Measurements from ENCODE around the gene HCN3.

DNA sequence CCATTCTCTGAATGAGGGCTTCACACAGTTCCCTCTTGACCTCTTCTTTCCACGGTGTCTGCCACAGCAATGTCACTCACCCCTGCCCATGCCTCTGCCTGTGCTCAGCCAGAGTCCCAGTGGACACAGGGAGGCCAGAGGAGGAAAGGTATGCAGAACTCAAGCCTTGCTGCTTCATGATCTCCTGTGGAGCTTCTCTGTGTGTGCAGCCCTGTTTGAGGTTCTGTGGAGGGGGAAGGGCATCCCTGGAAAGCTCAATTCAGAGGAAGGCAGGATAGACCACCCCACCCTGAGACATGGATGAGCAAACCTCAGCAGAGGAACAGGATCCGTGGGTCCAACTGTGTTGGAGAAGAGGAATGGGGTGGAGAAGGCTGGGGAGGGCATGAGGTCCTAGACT, 2.0 kb downstream of the HCN3 start:
- TF ChIP-seq, protein P1, sequence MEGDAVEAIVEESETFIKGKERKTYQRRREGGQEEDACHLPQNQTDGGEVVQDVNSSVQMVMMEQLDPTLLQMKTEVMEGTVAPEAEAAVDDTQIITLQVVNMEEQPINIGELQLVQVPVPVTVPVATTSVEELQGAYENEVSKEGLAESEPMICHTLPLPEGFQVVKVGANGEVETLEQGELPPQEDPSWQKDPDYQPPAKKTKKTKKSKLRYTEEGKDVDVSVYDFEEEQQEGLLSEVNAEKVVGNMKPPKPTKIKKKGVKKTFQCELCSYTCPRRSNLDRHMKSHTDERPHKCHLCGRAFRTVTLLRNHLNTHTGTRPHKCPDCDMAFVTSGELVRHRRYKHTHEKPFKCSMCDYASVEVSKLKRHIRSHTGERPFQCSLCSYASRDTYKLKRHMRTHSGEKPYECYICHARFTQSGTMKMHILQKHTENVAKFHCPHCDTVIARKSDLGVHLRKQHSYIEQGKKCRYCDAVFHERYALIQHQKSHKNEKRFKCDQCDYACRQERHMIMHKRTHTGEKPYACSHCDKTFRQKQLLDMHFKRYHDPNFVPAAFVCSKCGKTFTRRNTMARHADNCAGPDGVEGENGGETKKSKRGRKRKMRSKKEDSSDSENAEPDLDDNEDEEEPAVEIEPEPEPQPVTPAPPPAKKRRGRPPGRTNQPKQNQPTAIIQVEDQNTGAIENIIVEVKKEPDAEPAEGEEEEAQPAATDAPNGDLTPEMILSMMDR (conservative IDR thresholded peaks at IDR 0.05) = no peak
- TF ChIP-seq EZH2 (IDR thresholded peaks at IDR 0.05; ENCODE audit: low read depth) = no peak

All from PC-9 (cell line).